H1 (cell line): ENCODE results near the gene SUGT1. TPM values are rescaled to one million over a fixed set of nuclear protein-coding genes. Genes with fewer than 3 reads are reported as not detected.
A peak's percentile ranks its signal among the peaks of the same experiment; 100 is the strongest.

ENCODE experiments used
- ASH2L ChIP-seq: fragments of 200-600, 300-600 bp; sonication (generic); IDR thresholded peaks from one replicate; pipeline ENCODE4 v1.7.1; 2017; ENCODE audit warnings: low read length
- CBX5 ChIP-seq: fragments of 300-800, 300-1000 bp; sonication (generic); IDR thresholded peaks from 2 replicates; pipeline ENCODE4 v1.7.1; 2016; ENCODE audit warnings: antibody characterized with exemption, low read length, low read depth
- GABPA ChIP-seq: IDR thresholded peaks from 2 replicates; pipeline ENCODE4 v1.6.1; 2011; ENCODE audit warnings: mild to moderate bottlenecking, low read length, moderate library complexity, borderline replicate concordance; ENCODE audit not compliant: insufficient read depth
- PHF8 ChIP-seq: fragments of 200-600 bp; sonication (generic); conservative IDR thresholded peaks from 2 replicates; pipeline ENCODE4 v1.7.1; 2012; ENCODE audit warnings: low read depth, mild to moderate bottlenecking, inconsistent platforms, low read length, moderate library complexity
- RBBP5 ChIP-seq: IDR thresholded peaks from 2 replicates; pipeline ENCODE4 v1.7.1; 2012; ENCODE audit warnings: low read depth, mild to moderate bottlenecking, inconsistent platforms, low read length, moderate library complexity, borderline replicate concordance
- SAP30 ChIP-seq: fragments of 300-600 bp; sonication (generic); IDR thresholded peaks from 2 replicates; pipeline ENCODE4 v1.7.1; 2012; ENCODE audit warnings: low read length, moderate library complexity, mild to moderate bottlenecking, inconsistent platforms; ENCODE audit not compliant: insufficient read depth, insufficient replicate concordance
- SIX5 ChIP-seq: IDR thresholded peaks from 2 replicates; pipeline ENCODE4 v1.6.1; 2011; ENCODE audit warnings: mild to moderate bottlenecking, low read depth, low read length
- SP4 ChIP-seq: IDR thresholded peaks from 2 replicates; pipeline ENCODE4 v1.6.1; 2012; ENCODE audit warnings: low read length, inconsistent platforms
- polyA plus RNA-seq, 7 experiments: library from polyadenylated mRNA; depleted of rRNA in 3 of 7; stranded (reverse) in 5 of 7; unstranded in 2 of 7; fragments of >200 nt in 5 of 7; fragments of 200-250 nt in 2 of 7; gene quantifications; 1 replicate in 5 of 7; 2 replicates in 1 of 7; 4 replicates in 1 of 7; pipeline versions ENCODE4 v1.2.1 to v1.2.3, GENCODE V29; 2011 to 2013; ENCODE audit warnings: missing spikeins in 2 of 7, mixed read lengths in 2 of 7
- total RNA-seq: library from RNA; stranded (reverse); fragmentation: NEBNext Ultra II Directional; extraction: Animal tissue kit (Norgen Biotek cat#: 25700); gene quantifications from 2 replicates; pipeline ENCODE4 v1.2.1, GENCODE V29; 2021
- TF ChIP-seq, protein P1 (sequence below): IDR thresholded peaks from 2 replicates; pipeline ENCODE4 v1.6.1; 2011; ENCODE audit warnings: low read length, improper control_type of control experiment
- TF ChIP-seq, protein P2 (sequence below): IDR thresholded peaks from 2 replicates; pipeline ENCODE4 v1.6.1; 2012; ENCODE audit warnings: inconsistent platforms
- TF ChIP-seq, protein P3 (sequence below): IDR thresholded peaks from 2 replicates; pipeline ENCODE4 v1.6.1; 2012; ENCODE audit warnings: inconsistent platforms

The SUGT1 gene
- total and polyA plus RNA-seq, 2 of the 8 experiments (the other 6 are each of a cell fraction or from before 2014, with no cell fraction given) = 21.0 to 99.4 TPM

DNA sequence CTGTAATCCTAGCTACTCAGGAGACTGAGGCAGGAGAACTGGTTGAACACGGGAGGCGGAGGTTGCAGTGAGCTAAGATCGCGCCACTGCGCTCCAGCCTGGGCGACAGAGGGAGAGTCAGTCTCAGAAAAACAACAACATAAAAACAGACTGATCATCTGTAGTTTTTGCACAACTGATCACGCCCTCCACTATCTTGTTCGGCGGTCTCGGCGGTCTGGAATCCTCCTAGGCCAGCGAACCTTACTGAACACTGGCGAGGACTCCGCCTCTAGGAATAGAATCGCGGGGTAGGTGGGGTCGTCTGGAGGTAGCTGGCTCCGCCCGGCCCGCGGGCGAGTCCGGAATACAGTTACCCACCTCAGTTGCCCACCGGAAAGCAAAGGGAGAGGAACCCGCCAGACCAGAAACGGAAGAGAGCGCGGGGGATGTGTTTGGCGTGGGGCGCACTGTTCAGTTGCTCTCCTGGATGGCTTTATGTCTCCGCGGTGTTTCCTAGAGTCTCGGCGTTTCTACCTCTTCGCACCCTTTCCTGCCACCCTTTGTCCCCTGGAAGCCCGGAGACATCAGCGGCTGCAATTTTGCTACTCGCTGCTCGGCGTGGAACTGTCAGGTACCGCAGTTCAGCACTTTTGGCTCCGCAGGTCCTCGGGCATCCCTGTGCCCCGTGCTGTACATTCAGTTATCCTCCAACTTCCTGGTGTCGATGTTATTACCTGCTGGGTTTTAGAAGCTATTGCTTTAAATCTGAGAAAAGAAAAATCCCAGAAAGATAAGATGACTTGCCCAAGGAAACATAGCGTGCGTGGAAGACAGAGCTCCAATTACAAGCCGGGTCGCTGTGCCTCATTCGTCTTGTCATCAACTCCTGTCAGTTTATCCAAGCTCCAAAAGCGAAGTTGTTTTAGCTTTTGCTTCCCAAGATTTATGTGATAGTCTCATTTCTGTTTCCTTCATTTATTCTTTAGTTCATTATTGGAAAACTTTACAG is 35.3 kb upstream of the SUGT1 start (continued):
- TF ChIP-seq SP4 = no peak
- TF ChIP-seq, protein P1, sequence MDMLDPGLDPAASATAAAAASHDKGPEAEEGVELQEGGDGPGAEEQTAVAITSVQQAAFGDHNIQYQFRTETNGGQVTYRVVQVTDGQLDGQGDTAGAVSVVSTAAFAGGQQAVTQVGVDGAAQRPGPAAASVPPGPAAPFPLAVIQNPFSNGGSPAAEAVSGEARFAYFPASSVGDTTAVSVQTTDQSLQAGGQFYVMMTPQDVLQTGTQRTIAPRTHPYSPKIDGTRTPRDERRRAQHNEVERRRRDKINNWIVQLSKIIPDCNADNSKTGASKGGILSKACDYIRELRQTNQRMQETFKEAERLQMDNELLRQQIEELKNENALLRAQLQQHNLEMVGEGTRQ = 0 out of 2 replicates have a peak, but pooled peaks have one; percentile 5
- TF ChIP-seq GABPA = peak; percentile 100
- TF ChIP-seq SAP30 = peak; percentile 50
- TF ChIP-seq, protein P2, sequence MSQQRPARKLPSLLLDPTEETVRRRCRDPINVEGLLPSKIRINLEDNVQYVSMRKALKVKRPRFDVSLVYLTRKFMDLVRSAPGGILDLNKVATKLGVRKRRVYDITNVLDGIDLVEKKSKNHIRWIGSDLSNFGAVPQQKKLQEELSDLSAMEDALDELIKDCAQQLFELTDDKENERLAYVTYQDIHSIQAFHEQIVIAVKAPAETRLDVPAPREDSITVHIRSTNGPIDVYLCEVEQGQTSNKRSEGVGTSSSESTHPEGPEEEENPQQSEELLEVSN = no peak
- TF ChIP-seq CBX5 = no peak
- TF ChIP-seq, protein P3, sequence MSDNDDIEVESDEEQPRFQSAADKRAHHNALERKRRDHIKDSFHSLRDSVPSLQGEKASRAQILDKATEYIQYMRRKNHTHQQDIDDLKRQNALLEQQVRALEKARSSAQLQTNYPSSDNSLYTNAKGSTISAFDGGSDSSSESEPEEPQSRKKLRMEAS = 0 out of 2 replicates have a peak, but pooled peaks have one; percentile 63
- peak; percentile 79 for TF ChIP-seq PHF8
- no peak for TF ChIP-seq RBBP5
- TF ChIP-seq SIX5 = peak; percentile 40; the same call in 1 of the 2 replicates
- TF ChIP-seq ASH2L = peak; percentile 67
